GM19468 (cell line): Measurements from ENCODE around the gene PLCB1.

Experiments used
- ATAC-seq: cut with Tn5 transposase; IDR thresholded peaks from one replicate; pipeline ENCODE4 v1.9.1; 2021; ENCODE audit warnings: mild to moderate bottlenecking, moderate library complexity, moderate number of reproducible peaks; ENCODE audit not compliant: unreplicated experiment; ENCODE audit errors: extremely low read depth

Gene PLCB1

DNA sequence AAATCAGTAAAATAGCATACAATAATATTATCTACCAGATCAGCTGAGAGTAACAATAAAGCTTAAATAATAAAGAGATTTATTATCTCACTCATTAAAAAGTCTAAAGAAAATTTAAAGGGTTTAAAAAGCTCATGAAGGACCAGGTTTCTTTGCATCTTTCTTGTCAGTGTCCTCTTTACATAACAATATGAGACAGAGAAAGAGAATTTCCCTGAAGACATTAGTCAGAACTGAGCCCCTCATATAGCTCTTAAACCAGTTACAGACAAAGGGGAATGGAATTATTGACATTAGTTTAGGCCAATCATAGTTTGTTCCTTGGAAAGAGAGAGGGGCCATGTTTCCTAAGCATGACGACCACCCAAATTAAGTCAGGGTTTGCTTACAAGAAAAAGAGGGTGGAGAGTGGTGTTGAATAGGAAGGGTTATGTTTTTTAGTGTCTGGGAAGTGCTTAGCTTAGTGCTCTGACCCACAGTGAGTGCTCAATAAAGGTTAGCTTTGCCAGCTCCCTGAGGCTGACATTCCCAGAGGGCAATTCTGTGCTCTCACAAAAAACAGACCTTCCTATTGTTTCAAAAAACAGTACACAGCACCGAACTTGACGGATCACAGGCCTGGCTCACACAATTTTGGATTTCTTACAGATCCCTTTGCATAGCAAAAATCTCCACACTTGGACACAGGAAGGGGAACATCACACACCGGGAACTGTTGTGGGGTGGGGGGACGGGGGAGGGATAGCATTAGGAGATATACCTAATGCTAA is 3.6 kb upstream of the PLCB1 start:
- no peak for ATAC-seq

DNA sequence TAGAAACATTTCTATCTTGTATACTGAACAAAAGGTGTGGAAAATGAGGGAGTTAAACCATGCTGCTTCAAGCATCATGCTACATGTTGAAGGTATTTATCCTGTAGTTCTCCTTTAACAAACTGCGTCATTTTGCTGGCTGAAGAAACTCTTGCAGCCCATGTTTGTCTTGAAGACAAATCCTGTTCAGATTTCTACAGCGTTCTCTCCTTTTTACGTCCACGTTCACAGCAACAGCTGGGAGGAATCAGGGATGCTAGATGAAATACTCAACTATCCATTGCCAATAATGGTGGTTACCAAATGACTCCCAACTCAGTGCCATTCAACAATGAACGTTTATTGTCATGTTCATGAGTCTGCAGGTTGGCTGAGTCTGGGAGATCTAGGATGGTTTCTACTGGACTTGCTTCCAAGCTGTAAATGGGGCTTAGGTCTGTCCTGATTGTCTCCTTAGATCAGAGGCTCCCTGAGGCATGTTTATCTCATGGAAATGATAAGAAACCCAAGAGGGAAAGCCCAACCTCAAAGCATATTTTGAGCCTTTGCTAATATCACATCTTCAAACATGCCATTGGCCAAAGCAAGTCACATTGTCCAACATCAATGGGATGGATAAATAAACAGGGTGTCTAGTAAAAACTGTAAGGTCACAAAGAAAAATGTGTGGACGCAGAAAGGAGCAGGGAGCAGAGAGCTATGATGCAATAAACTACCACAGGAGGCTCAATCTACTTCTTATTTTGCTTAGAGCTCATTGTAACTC is 2.7 kb upstream of the PLCB1 start:
- no peak for ATAC-seq

DNA sequence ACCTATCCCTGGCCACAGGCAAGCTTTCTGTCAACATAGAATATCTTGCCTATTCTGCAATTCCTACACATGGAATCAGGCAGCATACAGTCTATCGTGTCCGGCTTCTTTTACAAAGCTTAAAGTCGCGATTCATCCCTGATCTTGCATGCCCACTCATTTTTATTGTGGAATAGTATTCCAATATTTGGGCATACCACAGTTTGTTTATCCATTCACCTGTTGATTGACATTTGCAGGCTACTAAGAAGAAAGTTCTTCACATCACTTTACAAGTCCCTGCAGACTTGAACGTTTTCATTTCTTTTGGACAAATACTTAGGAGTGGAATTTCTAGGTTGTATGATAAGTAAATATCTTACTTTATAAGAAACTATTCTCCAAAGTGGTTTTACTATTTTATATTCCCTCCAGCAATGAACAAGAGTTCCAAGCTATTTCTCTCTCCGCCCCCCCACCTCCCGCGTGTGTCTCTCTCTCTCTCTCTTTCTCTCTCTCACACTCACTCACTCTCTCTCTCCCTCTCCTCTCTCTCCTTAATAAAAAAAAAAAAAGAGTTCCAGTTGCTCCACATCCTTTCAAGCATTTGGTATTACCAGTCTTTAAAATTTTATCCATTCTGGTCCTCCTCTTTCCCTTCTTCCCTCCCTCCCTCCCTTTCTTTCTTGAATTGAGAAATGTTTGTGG is 1.1 kb upstream of the PLCB1 start:
- ATAC-seq = no peak

DNA sequence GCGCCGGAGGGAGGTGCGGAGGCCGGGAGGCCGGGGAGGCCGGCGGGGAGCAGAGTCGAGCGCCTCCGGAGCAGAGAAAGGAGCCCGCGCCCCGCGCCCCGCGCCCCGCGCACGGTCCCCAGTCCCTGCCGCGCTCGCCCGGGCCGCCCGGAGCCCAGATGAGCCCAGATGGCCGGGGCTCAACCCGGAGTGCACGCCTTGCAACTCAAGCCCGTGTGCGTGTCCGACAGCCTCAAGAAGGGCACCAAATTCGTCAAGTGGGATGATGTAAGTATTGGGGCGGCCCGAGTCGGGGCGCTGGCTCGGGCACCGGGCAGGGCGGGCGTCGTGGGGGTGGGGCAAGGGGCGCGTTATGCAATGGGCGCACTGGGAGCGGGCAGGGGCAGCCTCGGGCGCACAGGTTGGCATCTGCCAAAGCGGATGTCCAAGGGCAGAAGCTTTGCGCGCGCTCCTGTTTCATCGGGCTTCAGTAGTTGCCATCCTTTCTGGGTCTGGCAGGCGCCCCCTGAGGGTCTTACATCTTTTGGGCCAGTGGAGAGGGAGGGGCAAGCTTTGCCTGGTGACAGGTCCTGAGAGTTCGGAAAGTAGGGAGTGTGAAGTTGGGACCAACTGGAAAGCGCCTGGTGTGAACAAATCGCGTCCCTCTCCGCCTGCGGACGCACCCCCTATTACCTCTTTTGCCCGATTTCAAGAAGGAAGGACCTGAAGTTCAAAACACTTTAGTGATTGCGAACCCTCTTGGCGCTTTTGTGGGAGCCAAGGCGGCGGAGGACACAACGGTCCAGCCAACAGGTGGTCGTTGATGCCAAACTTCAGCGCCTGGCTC is 631 bp downstream of the PLCB1 start:
- ATAC-seq = no peak

DNA sequence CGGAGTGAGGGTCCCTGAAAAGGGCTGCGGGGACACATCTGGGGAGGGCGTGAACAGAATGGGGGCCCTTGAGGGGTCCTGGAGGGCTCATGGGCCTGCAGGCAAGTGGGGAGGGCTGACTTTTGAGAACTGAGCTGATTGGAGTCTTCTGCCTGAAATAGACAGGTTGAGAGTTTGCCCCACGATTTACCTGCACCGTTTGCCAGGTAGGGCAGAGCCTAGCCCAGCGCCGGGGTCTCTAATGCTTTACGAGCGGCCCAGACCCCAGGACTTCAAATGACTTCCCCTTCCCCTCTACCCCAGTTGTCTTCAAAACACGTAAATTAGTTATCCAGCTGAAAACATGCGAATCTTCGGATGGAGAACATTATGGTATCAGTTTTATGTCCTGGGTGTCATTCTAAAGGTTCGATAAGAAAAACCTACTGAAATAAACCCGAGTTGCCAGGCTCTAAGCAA is 1.3 kb downstream of the PLCB1 start:
- ATAC-seq = no peak

- no peak for ATAC-seq
These were observed 1.9 kb downstream of the PLCB1 start for GRCh38 chr20:8133851-8134451.

DNA sequence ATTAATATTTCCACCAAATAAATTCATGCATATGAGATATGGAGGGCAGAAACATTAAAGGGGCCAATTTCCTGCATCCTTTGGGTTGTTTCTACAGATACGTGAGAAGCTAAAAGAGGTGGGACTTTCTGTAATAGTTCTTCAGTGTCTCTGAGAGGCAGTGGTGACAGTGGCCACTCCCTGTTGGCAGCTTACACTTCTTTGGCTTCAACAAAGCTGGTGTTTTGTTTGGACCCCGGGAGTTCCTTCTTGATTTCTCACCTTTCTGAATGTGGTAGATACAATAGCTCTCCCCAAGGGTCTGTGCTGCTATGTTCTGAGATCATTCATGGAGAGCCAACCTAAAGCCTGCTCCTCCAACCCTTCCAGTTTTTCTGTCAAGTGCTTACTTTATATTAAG is 7.8 kb downstream of the PLCB1 start:
- no peak for ATAC-seq

GRCh38 chr20:8143474-8143873 is 11.4 kb downstream of the PLCB1 start:
- no peak for ATAC-seq

DNA sequence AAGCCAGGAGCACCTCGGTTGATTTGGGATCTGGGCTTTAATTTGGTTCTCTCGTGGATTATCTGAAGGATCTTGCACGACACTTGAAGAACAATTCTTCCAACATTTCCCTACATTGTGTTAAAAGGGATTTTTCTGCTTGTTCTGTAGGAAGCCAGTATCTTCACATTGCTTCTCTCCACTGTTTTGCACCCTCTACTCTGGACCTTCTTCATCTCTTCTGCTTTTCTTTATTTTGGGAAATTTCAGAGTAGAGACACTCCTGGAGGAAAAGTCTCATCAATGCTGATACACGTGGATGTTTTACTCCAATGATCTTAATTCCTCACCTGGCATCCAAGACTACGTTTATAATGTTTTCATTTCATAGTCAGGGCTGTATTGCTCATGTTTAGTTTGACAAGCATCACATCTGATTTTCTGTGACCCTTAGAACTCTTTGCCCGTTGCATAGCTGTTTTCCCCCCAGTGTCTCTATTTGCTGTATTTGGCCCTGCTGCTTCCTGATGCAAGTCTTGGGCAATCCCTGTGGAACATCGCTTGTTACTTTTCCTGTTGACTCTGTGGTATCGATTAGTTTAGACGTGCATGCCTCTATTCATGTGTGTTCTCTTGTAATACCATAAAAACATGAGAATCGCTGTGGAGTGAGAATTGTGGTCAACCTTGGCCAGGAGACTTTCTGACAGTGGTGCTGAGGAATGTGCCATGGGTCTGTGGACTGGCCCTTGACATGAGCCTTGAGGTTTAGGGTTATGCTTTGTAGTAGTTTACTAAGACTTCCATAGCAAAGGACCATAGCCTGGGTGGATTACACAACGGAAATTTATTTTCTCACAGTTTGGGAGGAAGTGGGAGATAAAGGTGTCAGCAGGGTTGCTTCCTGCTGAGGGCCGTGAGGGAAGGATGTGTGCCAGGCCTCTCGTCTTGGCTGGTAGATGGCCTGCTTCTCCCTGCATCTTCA is 12.5 kb downstream of the PLCB1 start:
- ATAC-seq = no peak

- ATAC-seq = no peak
These were observed 13.4 kb downstream of the PLCB1 start for GRCh38 chr20:8145246-8146168.

DNA sequence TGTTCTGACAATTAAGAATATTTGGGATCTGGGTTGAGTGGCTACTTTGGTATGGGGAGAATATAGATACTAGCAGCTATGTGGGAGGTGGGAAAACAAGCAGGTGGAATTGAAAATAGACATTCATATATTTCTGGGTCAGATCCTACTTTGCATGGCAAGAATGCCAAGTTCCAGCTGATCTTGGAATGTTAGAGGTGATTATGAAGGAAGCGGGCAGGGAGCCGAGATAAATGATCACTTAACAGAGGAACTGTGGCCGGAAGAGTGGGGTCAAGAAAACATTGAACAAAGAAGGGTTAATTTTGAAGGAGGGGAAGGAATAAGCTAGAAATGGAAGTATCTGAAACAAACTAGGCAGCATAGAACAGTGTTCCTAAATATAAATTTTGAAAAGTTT is 15.4 kb downstream of the PLCB1 start:
- no peak for ATAC-seq

DNA sequence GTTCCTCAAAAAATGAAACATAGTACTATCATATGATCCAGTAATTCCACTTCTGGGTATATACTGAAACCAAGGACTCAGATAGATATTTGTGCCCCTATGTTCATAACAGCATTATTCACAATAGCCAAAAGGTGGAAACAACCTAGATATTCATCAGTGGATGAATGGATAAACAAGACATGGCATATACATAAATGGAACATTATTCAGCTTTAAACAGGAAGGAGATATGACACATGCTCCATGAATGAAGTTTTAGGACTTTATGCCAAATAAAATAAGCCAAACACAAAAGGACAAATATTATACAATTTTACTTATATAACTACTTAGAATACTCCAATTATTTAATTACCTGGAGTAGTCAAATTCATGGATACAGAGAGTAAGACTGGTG is 16.4 kb downstream of the PLCB1 start:
- no peak for ATAC-seq

- ATAC-seq = no peak
These were observed 18.5 kb downstream of the PLCB1 start for GRCh38 chr20:8150591-8150990.

DNA sequence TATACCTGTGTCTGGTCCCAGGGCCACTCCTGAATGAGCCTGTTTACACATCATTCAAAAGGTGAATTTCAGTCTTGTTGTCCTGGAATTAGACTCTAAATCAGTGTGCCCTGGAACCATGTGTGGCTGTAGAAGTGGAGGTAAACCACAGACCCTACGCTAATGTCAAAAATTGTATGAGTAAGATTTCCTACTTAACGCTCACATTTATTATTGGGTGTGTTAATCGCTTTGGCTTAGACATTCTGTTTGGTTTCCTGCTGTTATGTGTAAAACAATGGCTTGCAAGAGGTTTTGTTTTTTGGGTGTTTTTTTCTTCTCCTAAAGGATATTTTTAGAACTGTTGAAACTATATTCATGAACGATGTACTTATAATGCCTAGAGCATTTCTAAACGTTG is 19.3 kb downstream of the PLCB1 start:
- no peak for ATAC-seq

- no peak for ATAC-seq
These were observed 20.1 kb downstream of the PLCB1 start for GRCh38 chr20:8152183-8152582.

GRCh38 chr20:8152847-8153246 is 20.8 kb downstream of the PLCB1 start:
- no peak for ATAC-seq

GRCh38 chr20:8153281-8153908 is 21.3 kb downstream of the PLCB1 start:
- ATAC-seq = no peak
